ENCODE measurements around the gene CATSPERZ.

The CATSPERZ gene

GRCh38 chr11:64299847-64300648, at the start of gene CATSPERZ:
Gene CATSPERZ, plus strand, starts transcription at chr11:64300358. Its CDS starts 53 bp downstream, at chr11:64300411.
- peak in 1 of 3 experiments; percentile 46 for DNase-seq

GRCh38 chr11:64250415-64251015, 49.6 kb upstream of the CATSPERZ start:
- peak; percentile 30 to 79 (median 72) for DNase-seq

GRCh38 chr11:64251016-64251752, 49.0 kb upstream of the CATSPERZ start, which contains the start of gene PLCB3:
Gene PLCB3, plus strand, starts transcription at chr11:64251530. Its CDS starts 120 bp downstream, at chr11:64251650.
- DNase-seq = peak; percentile 48 to 71 (median 65)

GRCh38 chr11:64251753-64252002, 48.5 kb upstream of the CATSPERZ start:
- DNase-seq = no peak

GRCh38 chr11:64252003-64252872, 47.9 kb upstream of the CATSPERZ start:
- peak in 2 of 3 experiments; percentile 31 to 47 for DNase-seq

GRCh38 chr11:64253043-64253442, 47.1 kb upstream of the CATSPERZ start:
- DNase-seq = no peak

- no peak for DNase-seq
These were observed 46.7 kb upstream of the CATSPERZ start for GRCh38 chr11:64253481-64253880.

- DNase-seq = no peak
These were observed 45.8 kb upstream of the CATSPERZ start for GRCh38 chr11:64254326-64254725.

- DNase-seq = no peak
These were observed 44.7 kb upstream of the CATSPERZ start for GRCh38 chr11:64255135-64256128.

- DNase-seq = no peak
These were observed 43.9 kb upstream of the CATSPERZ start for GRCh38 chr11:64256300-64256699.

GRCh38 chr11:64258356-64258755, 41.8 kb upstream of the CATSPERZ start:
- DNase-seq = no peak

GRCh38 chr11:64258946-64259532, 41.1 kb upstream of the CATSPERZ start:
- no peak for DNase-seq

GRCh38 chr11:64259533-64260067, 40.6 kb upstream of the CATSPERZ start:
- no peak for DNase-seq

GRCh38 chr11:64260147-64260708, 39.9 kb upstream of the CATSPERZ start:
- DNase-seq = no peak

- no peak for DNase-seq
These were observed 38.5 kb upstream of the CATSPERZ start for GRCh38 chr11:64261556-64262080.

GRCh38 chr11:64262271-64263002, 37.7 kb upstream of the CATSPERZ start:
- no peak for DNase-seq

GRCh38 chr11:64263021-64263946, 36.9 kb upstream of the CATSPERZ start:
- DNase-seq = no peak

GRCh38 chr11:64263947-64264317, 36.2 kb upstream of the CATSPERZ start:
- DNase-seq = no peak
